B cell (primary cell): ENCODE results near the gene NSMCE3. TPM values are rescaled to one million over a fixed set of nuclear protein-coding genes. Genes with fewer than 3 reads are reported as not detected.

ENCODE experiments used
- ATAC-seq: fragments of 200-7000 bp; cut with Tn5 transposase; one replicate; pipeline ENCODE4 v1.10.0; 2021; ENCODE audit warnings: low read depth, mild to moderate bottlenecking, moderate number of reproducible peaks, moderate library complexity
- CTCF ChIA-PET: fragments of 350-600 bp; sonication (Branson Sonifier 250); formaldehyde crosslinking; loops from one replicate; lab custom pipeline; 2021; ENCODE audit warnings: antibody characterized with exemption, inconsistent platforms; lab: Charles Lee
- POLR2A ChIA-PET: fragments of 350-600 bp; sonication (Branson Sonifier 250); formaldehyde crosslinking; loops from one replicate; lab custom pipeline; 2021; ENCODE audit warnings: antibody characterized with exemption; lab: Charles Lee
- DNase-seq: peaks from one replicate; pipeline ENCODE4 v3.0.0; 2013
- H2AFZ ChIP-seq: 2 replicates; pipeline ENCODE4 v1.6.1; 2012; ENCODE audit warnings: mild to moderate bottlenecking, low read depth, low read length; ENCODE audit not compliant: insufficient read depth, poor library complexity, severe bottlenecking
- H3K27ac ChIP-seq, 2 donors: 1 replicate in 1 of 2; 2 replicates in 1 of 2; pipeline ENCODE4 v1.5.1; 2012 to 2013; ENCODE audit warnings: low read length in 2 of 2, mild to moderate bottlenecking in 2 of 2, moderate library complexity in 1 of 2
- H3K27me3 ChIP-seq, 4 experiments: fragments of 200-600 bp in 1 of 4; sonication (generic) in 1 of 4; replicated peaks in 1 of 4; 1 replicate in 2 of 4; 2 replicates in 2 of 4; pipeline versions ENCODE4 v1.6.1 to v1.7.0; 2013 to 2016; ENCODE audit warnings: low read length in 3 of 4, mild to moderate bottlenecking in 2 of 4, mixed read lengths in 1 of 4, moderate library complexity in 1 of 4; ENCODE audit not compliant: insufficient read depth in 4 of 4, control insufficient read depth in 3 of 4; ENCODE audit errors: control extremely low read depth in 1 of 4
- H3K36me3 ChIP-seq, 2 experiments: replicated peaks in 1 of 2; 1 replicate in 1 of 2; 2 replicates in 1 of 2; pipeline versions ENCODE4 v1.6.1 to v1.7.1; 2013; ENCODE audit warnings: low read length in 1 of 2; ENCODE audit not compliant: insufficient read depth in 2 of 2, control insufficient read depth in 1 of 2; ENCODE audit errors: control extremely low read depth in 1 of 2, extremely low read depth in 1 of 2
- H3K4me1 ChIP-seq, 2 donors: fragments of 200-600 bp in 1 of 2; sonication (generic) in 1 of 2; 1 replicate in 1 of 2; 2 replicates in 1 of 2; pipeline versions ENCODE4 v1.5.1 to v1.6.1; 2013 to 2017; ENCODE audit warnings: low read length in 2 of 2; ENCODE audit not compliant: control insufficient read depth in 2 of 2, insufficient read depth in 2 of 2
- H3K4me2 ChIP-seq: replicated peaks from 2 replicates; pipeline ENCODE3; 2012; ENCODE audit warnings: mild to moderate bottlenecking, low read depth, low read length; ENCODE audit not compliant: poor library complexity, severe bottlenecking
- H3K4me3 ChIP-seq, 5 experiments: fragments of 200-600 bp in 1 of 5; sonication (generic) in 1 of 5; 1 replicate in 3 of 5; 2 replicates in 2 of 5; pipeline versions ENCODE4 v1.5.1 to v1.7.0; 2011 to 2016; ENCODE audit warnings: low read length in 4 of 5, mild to moderate bottlenecking in 4 of 5, low read depth in 2 of 5, control low read depth in 1 of 5, moderate library complexity in 1 of 5; ENCODE audit not compliant: insufficient read depth in 1 of 5; ENCODE audit errors: control extremely low read depth in 1 of 5, extremely low read depth in 1 of 5
- H3K79me2 ChIP-seq: fragments of 200-600 bp; sonication (generic); one replicate; pipeline ENCODE4 v1.6.0; 2016; ENCODE audit warnings: low read length; ENCODE audit not compliant: control insufficient read depth, insufficient read depth
- H3K9ac ChIP-seq: fragments of 200-600 bp; sonication (generic); 2 replicates; pipeline ENCODE4 v1.6.1; 2017; ENCODE audit warnings: mild to moderate bottlenecking, low read length, moderate library complexity
- H3K9me3 ChIP-seq, 3 donors: one replicate each; pipeline versions ENCODE4 v1.6.1 to v1.7.1; 2013; ENCODE audit warnings: low read length in 2 of 3; ENCODE audit not compliant: control insufficient read depth in 2 of 3, insufficient read depth in 1 of 3; ENCODE audit errors: control extremely low read depth in 1 of 3
- H4K20me1 ChIP-seq: 2 replicates; pipeline ENCODE4 v1.6.0; 2012; ENCODE audit warnings: mild to moderate bottlenecking, low read length; ENCODE audit not compliant: insufficient read depth, control insufficient read depth, poor library complexity, severe bottlenecking
- H3K27ac Mint-ChIP-seq: one replicate; pipeline ENCODE4 v1.8.0; 2021; ENCODE audit warnings: mixed read lengths
- H3K27me3 Mint-ChIP-seq: one replicate; pipeline ENCODE4 v1.8.0; 2021; ENCODE audit warnings: mixed read lengths
- H3K4me1 Mint-ChIP-seq: one replicate; pipeline ENCODE4 v1.8.0; 2021; ENCODE audit warnings: mixed read lengths
- H3K4me3 Mint-ChIP-seq: one replicate; pipeline ENCODE4 v1.8.0; 2021; ENCODE audit warnings: mixed read lengths
- H3K9me3 Mint-ChIP-seq: one replicate; pipeline ENCODE4 v1.8.0; 2022; ENCODE audit warnings: mixed read lengths; ENCODE audit not compliant: insufficient read depth
- CTCF ChIP-seq: fragments of 200-600 bp; IDR thresholded peaks from one replicate; pipeline ENCODE4 v1.8.0; 2022; ENCODE audit warnings: antibody characterized with exemption, mild to moderate bottlenecking
- EZH2 ChIP-seq: IDR thresholded peaks from 2 replicates; pipeline ENCODE4 v1.6.1; 2012; ENCODE audit warnings: borderline replicate concordance, low read depth, mild to moderate bottlenecking, moderate library complexity, low read length; ENCODE audit not compliant: insufficient read depth, poor library complexity, severe bottlenecking
- WGBS: methylation state at CpG from one replicate; pipeline ENCODE4 v1.1.5; 2013; ENCODE audit warnings: missing lambda C conversion rate; ENCODE audit not compliant: insufficient coverage; 5-methylcytosine and 5-hydroxymethylcytosine counted together
- intact Hi-C: fragments of 100-400 bp; cut with micrococcal nuclease; formaldehyde crosslinking; loops from one replicate; pipeline ENCODE4 v1.10.0; 2022
- polyA plus RNA-seq: library from polyadenylated mRNA; depleted of rRNA; stranded (reverse); fragments of >200 nt; gene quantifications from 2 replicates; pipeline ENCODE4 v1.2.3, GENCODE V29; 2012
- total RNA-seq, 2 donors: library from RNA; stranded (reverse); fragments of 120-200 nt in 1 of 2; gene quantifications; 1 replicate in 1 of 2; 2 replicates in 1 of 2; pipeline versions ENCODE4 v1.2.3 to v1.2.4, GENCODE V29; 2013 to 2022

Gene NSMCE3
- total and polyA plus RNA-seq, 2 donors (not counting 1 experiment from before 2014, with no cell fraction given), result 16.8 to 26.9 TPM

DNA sequence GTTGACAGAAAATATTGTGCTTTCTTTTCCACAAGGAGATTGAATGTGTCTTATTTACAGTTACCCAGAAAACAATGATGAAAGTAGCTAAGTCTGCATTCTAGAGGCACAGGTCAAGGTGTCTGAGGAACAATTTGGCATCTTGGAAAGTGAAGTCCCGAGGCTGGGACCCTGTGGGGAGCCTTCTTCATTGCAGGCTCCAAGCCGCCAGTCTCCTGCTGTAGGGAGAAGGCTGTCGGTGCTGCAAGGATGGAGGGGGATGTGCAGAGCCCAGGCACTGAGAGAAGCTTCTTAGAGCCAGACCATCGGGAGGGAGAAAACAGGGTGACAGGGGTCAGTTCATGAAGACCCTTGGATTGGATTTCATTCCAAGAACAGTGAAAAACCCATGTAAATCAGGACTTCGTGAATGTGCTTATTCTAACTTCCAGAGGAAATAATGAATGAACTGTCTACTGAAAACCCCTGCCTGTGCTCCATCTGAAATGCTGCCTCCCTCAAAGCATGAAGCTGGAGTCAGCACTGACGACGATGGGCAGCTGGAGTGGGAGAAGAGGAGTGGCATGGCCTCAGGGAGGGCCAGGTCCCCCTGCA is 25.2 kb upstream of the NSMCE3 start:
- no peaks in the 10 kb centered on the region for H3K4me1 Mint-ChIP-seq

More for the DNA sequence above, 25.2 kb upstream of the NSMCE3 start:
- Mint-ChIP-seq H3K9me3 (peaks cover 2% of the 10 kb centered on the region), H3K4me3 (no peak overlapping the region), H3K27me3 (peaks cover 8% of the 10 kb centered on the region), H3K27ac (no peak overlapping the region)
- Histone ChIP-seq H3K27me3 (peaks cover 0 to 2% (median 1%) of the 10 kb centered on the region in 4 experiments), H3K9ac (no peak overlapping the region), H3K36me3 (no peaks in the 10 kb centered on the region), H4K20me1 (no peaks in the 10 kb centered on the region), H3K9me3 (peaks cover 0 to 4% (median 0%) of the 10 kb centered on the region in 3 donors), H2AFZ (no peak overlapping the region), H3K4me3 (no peak overlapping the region), H3K4me1 (no peaks in the 10 kb centered on the region), H3K4me2 (no peak overlapping the region), H3K79me2 (no peaks in the 10 kb centered on the region), H3K27ac (no peak overlapping the region)
- ChIA-PET CTCF (no interaction called here), POLR2A (no interaction called here)
- intact Hi-C loops, result no loop called here
- TF ChIP-seq CTCF (no peak), EZH2 (no peak)
- ATAC-seq (no peak), DNase-seq (no peak)
- 77% methylated on average over 7 of the region's 7 CpGs for WGBS
